Uterus (tissue), 2 donors: ENCODE measurements around the gene POLR3H.

ENCODE experiments used
- CTCF ChIP-seq, 4 experiments: fragments of 200-600 bp in 2 of 4; fragments of 450-650 bp in 2 of 4; sonication (generic) in 2 of 4; IDR thresholded peaks; one replicate each; pipeline ENCODE4 v1.5.1; 2016 to 2019; ENCODE audit warnings: antibody characterized with exemption in 4 of 4, mild to moderate bottlenecking in 2 of 4, moderate library complexity in 1 of 4
- POLR2A ChIP-seq, 2 donors: fragments of 450-650 bp; IDR thresholded peaks; one replicate each; pipeline ENCODE4 v1.6.1; 2016; ENCODE audit warnings: antibody characterized with exemption in 2 of 2, mild to moderate bottlenecking in 1 of 2, moderate library complexity in 1 of 2

GRCh38 chr22:41587347-41587723 is 43.1 kb upstream of the POLR3H start:
- TF ChIP-seq CTCF (IDR thresholded peaks at IDR 0.05) = no peak
- TF ChIP-seq POLR2A (IDR thresholded peaks at IDR 0.05) = no peak
